ENCODE measurements around the gene KISS1. TPM values are rescaled to one million over a fixed set of nuclear protein-coding genes. Genes with fewer than 3 reads are reported as not detected.
A peak's percentile ranks its signal among the peaks of the same experiment; 100 is the strongest.

The KISS1 gene
- total and polyA plus RNA-seq, 2 of the 4 experiments (the other 2 are of a cell fraction): 11.7 to 27.3 TPM

DNA sequence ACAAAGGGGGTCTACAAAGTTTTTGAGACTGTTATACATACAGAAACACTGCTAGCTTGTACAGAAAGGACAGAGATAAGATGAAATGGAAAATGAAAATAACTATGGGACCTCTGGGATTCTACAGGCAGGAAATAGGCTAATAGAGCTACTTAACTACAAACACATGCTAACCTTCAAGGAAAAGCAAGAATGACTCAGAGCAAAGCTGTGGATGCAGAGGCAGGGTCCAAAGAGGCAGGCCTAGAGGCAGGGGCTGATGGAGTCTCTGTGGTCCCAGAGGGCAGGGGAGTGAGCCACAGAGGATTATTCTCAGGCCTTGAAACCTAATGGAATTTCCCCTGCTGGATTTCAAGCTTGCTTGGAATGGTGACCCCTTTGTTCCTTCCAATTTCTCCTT, 36.2 kb upstream of the KISS1 start:
- Histone ChIP-seq H3K4me1 (ENCODE audit: control insufficient read depth, insufficient read depth, low read length) (no peaks in the 10 kb centered on the region; the same call in 1 of the 2 replicates), H4K8ac (ENCODE audit: low read depth in 2 of 2, low read length in 2 of 2) (no peak overlapping the region), H3K4me3 (ENCODE audit: insufficient read depth, low read depth, low read length) (no peak overlapping the region), H2BK15ac (ENCODE audit: low read depth, low read length) (no peak overlapping the region), H3K27me3 (ENCODE audit: control insufficient read depth, insufficient read depth, low read length) (no peaks in the 10 kb centered on the region), H4K91ac (ENCODE audit: insufficient read depth, low read depth, low read length) (no peak overlapping the region), H3K23ac (ENCODE audit: low read depth, low read length) (no peak overlapping the region), H2AK9ac (replicated peaks; ENCODE audit: low read depth, low read length, poor library complexity) (no peak overlapping the region), H2AK5ac (ENCODE audit: low read depth, low read length) (no peak overlapping the region), H3K18ac (ENCODE audit: low read depth, low read length) (no peak overlapping the region), H3K79me1 (ENCODE audit: low read depth in 1 of 2, low read length in 2 of 2) (no peaks in the 10 kb centered on the region), H4K5ac (ENCODE audit: low read depth, low read length) (no peak overlapping the region), H3K14ac (replicated peaks; ENCODE audit: low read depth, low read length) (no peak overlapping the region), H3K27ac (ENCODE audit: insufficient read depth, low read length) (no peak overlapping the region), H3K36me3 (ENCODE audit: control insufficient read depth, insufficient read depth, low read length) (peaks cover 14% of the 10 kb centered on the region; the same call in 1 of the 2 replicates), H3K4ac (ENCODE audit: low read depth, low read length) (no peak overlapping the region), H3K9me1 (ENCODE audit: insufficient read depth, low read length) (no peaks in the 10 kb centered on the region), H2BK120ac (ENCODE audit: low read depth, low read length) (no peak overlapping the region), H2BK5ac (ENCODE audit: low read depth, low read length, poor library complexity, severe bottlenecking) (no peak overlapping the region), H3K56ac (ENCODE audit: extremely low read depth, insufficient read depth, low read length) (no peak overlapping the region), H3K4me2 (ENCODE audit: low read depth, low read length) (no peak overlapping the region), H2AFZ (replicated peaks; ENCODE audit: low read length, poor library complexity) (no peak overlapping the region), H2BK20ac (ENCODE audit: low read depth, low read length) (no peak overlapping the region), H4K20me1 (ENCODE audit: insufficient read depth, low read length) (no peaks in the 10 kb centered on the region), H3K9ac (ENCODE audit: low read depth, low read length) (no peak overlapping the region), H3K9me3 (ENCODE audit: control insufficient read depth, insufficient read depth, low read length) (no peaks in the 10 kb centered on the region)
- no peak for TF ChIP-seq RFX5 (IDR thresholded peaks at IDR 0.05; ENCODE audit: low read depth, low read length)
- TF ChIP-seq, protein P1, sequence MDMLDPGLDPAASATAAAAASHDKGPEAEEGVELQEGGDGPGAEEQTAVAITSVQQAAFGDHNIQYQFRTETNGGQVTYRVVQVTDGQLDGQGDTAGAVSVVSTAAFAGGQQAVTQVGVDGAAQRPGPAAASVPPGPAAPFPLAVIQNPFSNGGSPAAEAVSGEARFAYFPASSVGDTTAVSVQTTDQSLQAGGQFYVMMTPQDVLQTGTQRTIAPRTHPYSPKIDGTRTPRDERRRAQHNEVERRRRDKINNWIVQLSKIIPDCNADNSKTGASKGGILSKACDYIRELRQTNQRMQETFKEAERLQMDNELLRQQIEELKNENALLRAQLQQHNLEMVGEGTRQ (IDR thresholded peaks at IDR 0.05; ENCODE audit: low read depth, low read length): no peak
- CTCF ChIA-PET: no interaction called here
- POLR2A ChIA-PET (ENCODE audit: unreplicated experiment): no interaction called here
- in situ Hi-C loops (cut with MboI; ENCODE audit: low sequenced_read_pairs): no loop called here
- peak; percentile 71 for DNase-seq
- intact Hi-C loops (cut with micrococcal nuclease): no loop called here
- dilution Hi-C loops (cut with HindIII; ENCODE audit: low sequenced_read_pairs, unreplicated experiment): no loop called here
- peak; percentile 76 for ATAC-seq (ENCODE audit: low read depth)
- no TSS peak for BruUV-seq (replicated peaks)

All from IMR-90 (cell line).